ENCODE data around the gene RPL27A. TPM values are rescaled to one million over a fixed set of nuclear protein-coding genes. Genes with fewer than 3 reads are reported as not detected.

The RPL27A gene
- total and polyA plus RNA-seq, 2 of the 8 experiments (the other 6 are each of a cell fraction or from before 2014, with no cell fraction given) = 1,756 to 1,777 TPM

DNA sequence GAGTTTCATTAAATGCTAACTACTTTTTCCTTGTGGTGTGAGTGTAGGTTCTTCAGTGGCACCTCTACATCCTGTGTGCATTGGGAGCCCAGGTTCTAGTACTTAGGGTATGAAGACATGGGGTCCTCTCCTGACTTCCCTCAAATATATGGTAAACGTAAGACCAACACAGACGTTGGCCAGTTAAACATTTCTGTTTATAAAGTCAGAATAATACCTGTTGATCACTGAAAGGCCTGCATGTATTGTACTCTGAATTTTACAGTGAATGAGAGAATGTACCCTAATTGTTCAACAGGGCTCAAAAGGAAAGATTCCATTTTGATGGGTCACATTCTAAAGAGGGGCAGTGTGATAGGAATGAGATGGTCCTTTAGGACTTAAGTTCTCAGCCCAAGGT lies 3.2 kb downstream of the RPL27A start:
- Histone ChIP-seq H3K27ac (ENCODE audit: low read depth, low read length) (no peak overlapping the region), H3K4me2 (ENCODE audit: insufficient read depth in 1 of 2, low read depth in 2 of 2, low read length in 2 of 2) (no peak overlapping the region; a peak in 1 of 4 replicates), H4K91ac (replicated peaks; ENCODE audit: insufficient read length, low read length) (no peak overlapping the region), H4K20me1 (replicated peaks in 1 of 2; ENCODE audit: control insufficient read depth in 1 of 2, insufficient read depth in 2 of 2, low read length in 2 of 2) (peaks cover 0 to 14% of the 10 kb centered on the region in 2 experiments), H3K9me3 (ENCODE audit: insufficient read depth in 2 of 2, low read depth in 1 of 2, low read length in 1 of 2) (no peaks in the 10 kb centered on the region), H3K18ac (ENCODE audit: extremely low read depth, low read length) (no peak overlapping the region), H3K14ac (ENCODE audit: insufficient read length) (no peak overlapping the region), H3K4me3 (ENCODE audit: extremely low read depth in 1 of 4, insufficient read depth in 2 of 4, low read depth in 3 of 4, low read length in 4 of 4) (no peak overlapping the region), H3K56ac (replicated peaks; ENCODE audit: insufficient read length, low read depth, low read length) (no peak overlapping the region), H3K9ac (replicated peaks in 1 of 4; ENCODE audit: extremely low read depth in 1 of 4, low read depth in 3 of 4, low read length in 3 of 4) (no peak overlapping the region), H3K79me1 (ENCODE audit: low read depth, low read length) (0 out of 2 replicates have a peak, but pooled peaks cover 4% of the 10 kb centered on the region), H2BK15ac (ENCODE audit: low read length) (no peak overlapping the region), H2BK5ac (ENCODE audit: low read depth, low read length) (no peak overlapping the region), H3K36me3 (ENCODE audit: control insufficient read depth in 2 of 4, insufficient read depth in 4 of 4, low read length in 3 of 4) (peaks cover 17 to 46% (median 34%) of the 10 kb centered on the region in 4 experiments), H3K27me3 (replicated peaks in 1 of 4; ENCODE audit: control insufficient read depth in 3 of 4, extremely low read depth in 1 of 4, insufficient read depth in 3 of 4, low read length in 3 of 4) (no peaks in the 10 kb centered on the region), H3K23me2 (ENCODE audit: low read depth, low read length) (peaks cover 14% of the 10 kb centered on the region), H4K8ac (ENCODE audit: extremely low read depth, insufficient read depth, low read length) (no peak overlapping the region), H2BK12ac (ENCODE audit: low read depth, low read length) (no peak overlapping the region), H3K4me1 (replicated peaks in 1 of 4; ENCODE audit: control insufficient read depth in 3 of 4, insufficient read depth in 4 of 4, low read length in 3 of 4) (peaks cover 0 to 15% (median 8%) of the 10 kb centered on the region in 4 experiments; a peak in 4 of 7 replicates), H2BK120ac (replicated peaks; ENCODE audit: low read depth, low read length) (no peak overlapping the region), H3K79me2 (ENCODE audit: control insufficient read depth in 1 of 2, insufficient read depth in 2 of 2, low read length in 2 of 2) (peaks cover 8 to 41% of the 10 kb centered on the region in 2 experiments), H4K5ac (ENCODE audit: insufficient read length, low read depth, low read length) (no peak overlapping the region), H3K23ac (ENCODE audit: insufficient read length) (no peak overlapping the region), H2AK5ac (ENCODE audit: low read depth, low read length) (no peak overlapping the region), H2AFZ (ENCODE audit: low read length) (no peak overlapping the region), H3K4ac (replicated peaks; ENCODE audit: insufficient read length, low read depth, low read length) (no peak overlapping the region), H2BK20ac (ENCODE audit: low read length) (no peak overlapping the region)
- DNase-seq (ENCODE audit: low read depth in 1 of 2, low spot score in 2 of 2) (no peak), FAIRE-seq (no peak)
- 88% methylated on average over 2 of the region's 2 CpGs; no CpG with 5 or more reads in 1 of the 2 experiments for WGBS, 2 experiments (ENCODE audit: extremely low coverage in 1 of 2, insufficient coverage in 1 of 2, insufficient read length in 1 of 2, insufficient replicate concordance in 2 of 2, low coverage in 1 of 2, low lambda C conversion rate in 2 of 2, missing lambda C conversion rate in 1 of 2)
- POLR2A ChIA-PET (ENCODE audit: partially characterized antibody) = interaction anchor here (0.6 to 10.7 kb wide), 17 partner anchors 9 to 479 kb away, joined by 3 to 248 read pairs (median 4); partner anchors contain the start of gene AKIP1
- TF ChIP-seq TAF1 (IDR thresholded peaks at IDR 0.05; ENCODE audit: low read depth, low read length) (no peak), POLR2A (IDR thresholded peaks at IDR 0.05; ENCODE audit: control extremely low read depth in 1 of 2, low read depth in 2 of 2, low read length in 2 of 2) (peak in 1 of 2 experiments; percentile 39; a peak in 2 of 3 replicates)
- CTCF ChIA-PET (ENCODE audit: partially characterized antibody) = no interaction called here

Measured in H1 (cell line).